Measurements from ENCODE around the gene BEND4.

DNA sequence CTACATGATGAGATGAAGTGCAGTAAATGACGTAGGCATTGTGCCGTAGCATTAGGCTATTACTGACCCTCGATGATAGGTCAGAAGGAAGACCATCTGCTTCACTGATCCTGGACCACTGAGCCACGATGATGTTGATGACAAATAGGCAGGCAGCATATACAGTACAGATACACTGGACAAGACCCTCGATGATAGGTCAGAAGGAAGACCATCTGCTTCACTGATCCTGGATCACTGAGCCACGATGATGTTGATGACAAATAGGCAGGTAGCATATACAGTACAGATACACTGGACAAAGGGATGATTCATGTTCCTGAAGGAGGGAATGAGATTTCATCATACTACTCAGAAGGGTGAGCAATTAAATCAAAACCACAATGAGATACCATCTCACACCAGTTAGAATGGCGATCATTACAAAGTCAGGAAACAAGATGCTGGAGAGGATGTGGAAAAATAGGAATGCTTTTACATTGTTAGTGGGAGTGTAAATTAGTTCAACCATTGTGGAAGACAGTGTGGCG, 50.9 kb downstream of the BEND4 start:
- TF ChIP-seq EZH2 (IDR thresholded peaks at IDR 0.05; ENCODE audit: insufficient read depth, low read length) (no peak), CTCF (IDR thresholded peaks at IDR 0.05; ENCODE audit: insufficient read depth, low read depth, low read length) (no peak)
